GM21381 (cell line): Measurements from ENCODE around the gene SSC5D.

Experiments used
- ATAC-seq: cut with Tn5 transposase; IDR thresholded peaks from one replicate; pipeline ENCODE4 v1.9.1; 2021; ENCODE audit warnings: mild to moderate bottlenecking, moderate library complexity; ENCODE audit not compliant: unreplicated experiment

Gene SSC5D

GRCh38 chr19:55472463-55472862 is 15.8 kb upstream of the SSC5D start:
- no peak for ATAC-seq

DNA sequence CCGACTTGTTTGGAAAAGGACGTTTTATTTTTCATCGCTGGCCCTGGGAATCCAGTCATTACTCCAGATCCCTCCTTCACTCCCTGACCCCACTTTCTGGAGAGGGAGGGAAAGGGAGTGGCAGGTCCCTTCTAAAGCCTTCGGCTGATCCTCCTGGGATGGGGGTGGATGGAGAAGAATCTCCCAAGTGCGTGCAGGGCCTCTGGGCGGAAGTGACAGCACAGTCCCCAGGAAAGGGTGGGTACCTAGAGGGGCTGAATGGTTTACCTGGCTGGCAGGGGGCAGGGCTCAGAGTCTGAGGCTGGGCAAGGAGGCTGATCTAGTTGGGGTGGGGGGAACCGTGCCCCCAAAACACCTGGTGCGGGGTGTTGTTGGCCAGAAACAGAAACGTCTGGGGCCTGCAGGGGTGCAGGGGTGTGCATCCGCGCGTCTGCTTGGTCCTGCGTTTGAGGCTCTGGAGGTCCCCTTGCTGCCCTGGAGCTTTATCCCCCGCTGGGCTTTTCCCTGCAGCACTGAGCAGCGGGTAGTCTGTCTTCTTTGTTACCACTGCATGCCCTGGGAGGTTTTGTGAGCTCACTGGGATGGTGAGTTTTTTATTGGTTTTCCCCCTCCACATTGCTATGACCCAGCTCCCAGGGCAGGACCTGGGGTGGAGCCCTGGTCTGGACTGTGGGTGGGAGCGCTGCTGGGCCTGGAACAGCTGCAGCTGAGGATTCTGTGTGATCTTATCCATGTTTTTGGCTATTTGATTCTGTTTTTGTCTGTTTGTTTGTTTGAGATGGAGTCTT is 14.8 kb upstream of the SSC5D start:
- ATAC-seq, result no peak

- ATAC-seq, result no peak
Measured at GRCh38 chr19:55474269-55475265, 13.7 kb upstream of the SSC5D start.

DNA sequence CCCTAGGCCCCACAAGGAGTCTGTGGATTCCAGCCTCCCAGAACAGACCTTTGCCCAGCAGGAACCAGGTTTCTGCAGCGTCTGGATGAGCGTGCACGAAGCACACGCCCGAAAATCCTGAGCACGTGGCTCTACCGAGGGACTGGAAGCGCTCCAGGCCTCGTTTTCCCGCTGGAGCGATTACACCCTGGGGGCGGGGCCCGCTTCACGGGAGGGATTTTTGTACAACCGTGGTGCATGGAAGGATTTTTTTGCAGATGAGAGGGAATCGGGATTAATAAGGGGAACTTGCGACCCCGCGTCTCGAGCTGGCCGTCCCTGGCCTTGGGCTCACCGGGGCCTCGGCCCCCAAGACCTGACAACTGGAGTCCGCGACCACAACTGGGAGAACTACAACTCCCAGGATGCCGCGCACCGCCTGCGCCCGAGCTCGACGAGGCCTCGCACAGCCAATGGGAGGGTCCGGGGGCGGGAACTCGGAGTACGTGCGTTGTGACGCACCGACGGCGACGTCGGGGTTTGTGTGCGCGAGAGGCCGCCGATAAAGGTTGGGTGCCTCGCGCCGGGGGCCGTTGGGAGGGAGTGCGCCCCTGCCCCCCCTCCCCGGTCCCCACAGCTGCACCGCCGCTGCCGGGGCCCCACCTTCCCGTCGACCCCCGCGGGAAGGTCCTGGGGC is 12.0 kb upstream of the SSC5D start, which contains the start of gene ZNF628:
TSS of gene ZNF628 (plus strand) at position 518 of the 676 bp plus-strand sequence. CDS start 3,294 bp downstream, outside the sequence.
- peak; percentile 94 for ATAC-seq

DNA sequence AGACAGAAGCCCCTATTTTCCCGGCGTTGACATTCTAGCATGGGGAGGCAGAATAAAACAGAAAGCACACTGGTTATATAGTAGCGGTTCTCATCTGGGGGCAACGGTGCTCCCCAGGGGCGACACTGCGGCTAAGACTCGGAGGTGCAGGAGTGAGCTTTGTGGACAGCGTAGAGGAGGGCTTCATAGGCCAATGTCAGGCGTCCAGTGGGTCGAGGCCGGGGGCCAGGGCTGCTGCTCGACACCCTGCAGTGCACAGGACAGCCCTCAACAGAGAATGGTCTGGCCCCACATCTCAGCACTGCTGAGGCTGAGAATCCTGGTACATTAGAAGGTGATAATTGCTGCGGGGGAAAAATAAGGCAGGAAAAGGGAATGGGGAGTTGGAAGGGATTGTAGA is 10.3 kb upstream of the SSC5D start:
- no peak for ATAC-seq

GRCh38 chr19:55478364-55478763 is 9.9 kb upstream of the SSC5D start:
- no peak for ATAC-seq

- ATAC-seq, result no peak
Measured at GRCh38 chr19:55479045-55479444, 9.2 kb upstream of the SSC5D start.

- ATAC-seq, result no peak
Measured at GRCh38 chr19:55479451-55480230, 8.6 kb upstream of the SSC5D start.

- no peak for ATAC-seq
Measured at GRCh38 chr19:55481148-55481793, 7.0 kb upstream of the SSC5D start.

- ATAC-seq, result no peak
Measured at GRCh38 chr19:55481794-55482155, 6.5 kb upstream of the SSC5D start.

DNA sequence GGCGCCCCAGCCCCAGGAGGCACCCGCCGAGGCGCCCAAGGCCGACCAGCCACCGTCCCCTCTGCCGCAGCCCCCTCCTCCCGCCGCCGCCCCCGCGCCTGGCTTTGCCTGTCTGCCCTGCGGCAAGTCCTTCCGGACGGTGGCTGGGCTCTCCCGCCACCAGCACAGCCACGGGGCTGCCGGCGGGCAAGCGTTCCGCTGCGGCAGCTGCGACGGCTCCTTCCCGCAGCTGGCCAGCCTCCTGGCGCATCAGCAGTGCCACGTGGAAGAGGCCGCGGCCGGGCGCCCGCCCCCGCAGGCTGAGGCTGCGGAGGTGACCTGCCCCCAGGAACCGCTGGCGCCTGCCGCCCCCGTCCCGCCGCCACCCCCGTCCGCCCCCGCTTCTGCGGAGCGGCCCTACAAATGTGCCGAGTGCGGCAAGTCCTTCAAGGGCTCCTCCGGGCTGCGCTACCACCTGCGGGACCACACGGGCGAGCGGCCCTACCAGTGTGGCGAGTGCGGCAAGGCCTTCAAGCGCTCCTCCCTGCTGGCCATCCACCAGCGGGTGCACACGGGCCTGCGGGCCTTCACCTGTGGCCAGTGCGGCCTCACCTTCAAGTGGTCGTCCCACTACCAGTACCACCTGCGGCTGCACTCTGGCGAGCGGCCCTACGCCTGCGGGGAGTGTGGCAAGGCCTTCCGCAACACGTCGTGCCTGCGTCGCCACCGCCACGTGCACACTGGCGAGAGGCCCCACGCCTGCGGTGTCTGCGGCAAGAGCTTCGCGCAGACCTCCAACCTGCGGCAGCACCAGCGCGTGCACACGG is 5.9 kb upstream of the SSC5D start:
- ATAC-seq, result no peak

- ATAC-seq, result no peak
Measured at GRCh38 chr19:55482967-55483705, 5.1 kb upstream of the SSC5D start.

DNA sequence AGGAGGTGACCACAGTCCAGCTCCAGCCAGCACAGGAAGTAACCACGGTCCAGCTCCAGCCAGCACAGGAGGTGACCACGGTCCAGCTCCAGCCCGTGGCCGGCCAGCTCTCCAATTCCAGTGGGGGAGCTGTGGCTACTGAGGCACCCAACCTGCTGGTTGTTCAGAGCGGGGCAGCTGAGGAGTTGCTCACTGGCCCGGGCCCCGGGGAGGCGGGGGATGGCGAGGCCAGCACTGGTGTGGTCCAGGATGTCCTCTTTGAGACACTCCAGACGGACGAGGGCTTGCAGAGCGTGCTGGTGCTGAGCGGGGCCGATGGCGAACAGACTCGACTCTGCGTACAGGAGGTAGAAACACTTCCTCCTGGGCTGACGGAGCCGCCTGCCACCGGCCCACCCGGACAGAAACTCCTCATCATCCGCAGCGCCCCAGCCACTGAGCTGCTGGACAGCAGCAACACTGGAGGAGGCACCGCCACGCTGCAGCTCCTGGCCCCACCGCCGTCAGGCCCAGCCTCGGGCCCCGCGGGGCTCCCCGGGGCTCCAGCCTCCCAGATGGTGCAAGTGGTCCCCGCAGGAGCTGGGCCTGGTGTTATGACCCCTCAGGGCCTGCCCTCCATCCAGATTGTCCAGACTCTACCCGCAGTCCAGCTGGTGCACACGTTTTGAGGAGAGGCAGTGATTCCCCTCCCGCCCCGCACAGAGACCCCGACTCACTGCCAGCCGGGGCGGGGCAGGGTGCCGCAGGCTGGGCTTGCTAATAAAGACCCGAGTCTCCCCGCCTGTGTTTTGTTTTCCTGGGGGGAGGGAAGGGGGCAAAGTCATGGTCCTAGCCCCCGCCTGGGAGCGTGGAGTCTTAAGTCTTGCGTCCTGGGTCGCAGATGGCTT is 4.3 kb upstream of the SSC5D start:
- ATAC-seq, result no peak

DNA sequence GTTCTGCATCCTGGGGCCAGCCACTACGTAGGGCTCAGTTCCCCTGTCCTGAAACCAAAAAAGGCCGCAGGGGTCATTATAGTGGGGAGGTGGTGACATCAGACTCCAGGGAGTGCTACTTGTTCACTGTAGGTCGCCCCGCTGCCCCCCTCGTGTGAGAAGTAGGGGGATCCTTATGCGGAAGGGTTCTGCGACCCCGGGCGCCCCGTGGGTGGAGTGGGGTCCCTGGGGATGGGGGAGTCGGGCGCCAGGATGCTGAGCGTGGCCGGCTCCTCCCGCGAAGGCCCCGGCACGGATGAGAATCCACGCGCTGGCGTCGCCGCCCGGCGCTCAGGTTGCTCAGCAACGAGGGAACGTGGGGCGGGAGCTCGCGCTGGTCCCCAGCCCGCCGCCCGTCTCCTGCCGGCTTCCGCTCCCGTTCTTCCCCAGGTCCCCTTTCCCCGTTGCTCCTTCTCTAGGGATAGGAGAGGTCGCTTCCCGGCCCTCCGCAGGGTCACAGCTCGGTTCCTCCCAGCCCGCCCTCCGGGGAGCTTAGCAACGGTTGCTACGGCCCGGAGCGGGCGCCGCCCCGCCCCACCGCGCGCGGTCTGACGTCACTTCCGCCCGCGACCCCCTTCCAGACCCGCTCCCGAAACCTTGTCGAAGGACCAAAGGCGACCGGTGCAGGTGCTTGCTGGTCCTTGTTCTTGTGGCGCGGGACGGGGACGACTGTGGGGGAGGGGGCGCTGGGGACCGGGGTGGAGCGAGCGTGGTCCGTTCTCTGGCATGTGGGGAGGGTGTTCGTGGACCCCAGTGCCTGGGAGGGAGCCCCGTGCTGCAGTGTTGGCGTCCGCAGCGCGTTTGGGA is 3.4 kb upstream of the SSC5D start, which contains the start of gene NAT14:
TSS of gene NAT14 (plus strand) at position 596 of the 846 bp plus-strand sequence. CDS start 521 bp downstream, outside the sequence.
- peak; percentile 64 for ATAC-seq

DNA sequence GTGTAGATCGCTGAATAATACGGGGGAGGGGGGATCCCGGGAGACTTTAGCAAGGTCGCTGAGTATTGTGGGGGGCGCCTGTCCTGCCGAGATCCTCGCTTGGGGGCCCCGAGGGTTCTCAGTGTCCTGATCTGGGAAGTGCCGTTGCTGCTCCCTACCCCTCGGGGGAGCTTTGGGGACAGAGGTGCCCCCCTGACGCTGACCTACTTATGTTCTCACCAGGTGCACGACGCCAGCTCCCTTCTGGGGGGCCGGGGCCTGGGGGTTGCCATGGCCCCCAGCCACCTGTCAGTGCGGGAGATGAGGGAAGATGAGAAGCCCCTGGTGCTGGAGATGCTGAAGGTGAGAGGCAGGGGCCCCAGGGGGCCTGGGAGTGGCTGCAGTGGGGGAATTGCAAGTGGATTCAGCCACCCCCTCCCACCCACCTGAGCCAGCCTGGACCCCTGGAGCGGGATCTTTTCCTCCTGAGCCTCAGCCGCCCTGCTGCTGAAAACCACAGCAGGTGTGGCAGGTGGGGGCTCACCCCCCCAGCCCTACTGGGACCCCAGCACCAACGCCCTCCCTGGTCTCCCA is 2.7 kb upstream of the SSC5D start:
- no peak for ATAC-seq
